Activated CD8-positive, alpha-beta memory T cell treated with anti-CD3 and anti-CD28 coated beads, Interleukin-2, amount 50 U/mL, for 4 hours (primary cell): ENCODE measurements around the gene USP6NL.
"Not testable (repeated sequence)": the region's sequence is repeated elsewhere in the genome, so short reads cannot be mapped to it uniquely, and the experiment has no call there.

ENCODE experiments used
- DNase-seq: peaks from one replicate; pipeline ENCODE4 v3.0.0-alpha.2; 2020

Gene USP6NL

GRCh38 chr10:11511321-11511720 is 100.1 kb downstream of the USP6NL start:
- DNase-seq = no peak

DNA sequence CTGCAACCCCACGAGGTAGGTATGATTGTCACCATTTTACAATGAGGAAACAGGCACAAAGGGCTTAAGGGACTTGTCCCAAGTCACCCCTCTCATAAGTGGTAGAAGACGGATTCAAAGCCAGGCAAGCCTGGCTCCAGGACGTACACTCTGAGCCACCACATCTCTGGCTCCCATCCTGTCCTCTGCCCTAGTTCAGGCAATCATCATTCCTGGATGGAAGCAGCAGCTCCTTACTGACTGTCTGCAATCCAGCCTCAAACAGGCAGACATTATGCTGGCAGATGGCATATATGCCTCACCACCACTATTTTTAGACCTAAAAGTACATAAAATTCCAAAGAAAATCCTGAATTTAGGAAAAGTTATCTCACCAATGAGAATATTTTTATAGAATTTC is 100.7 kb downstream of the USP6NL start:
- DNase-seq = no peak

- no peak for DNase-seq
Measured at GRCh38 chr10:11510281-11510680, 101.2 kb downstream of the USP6NL start.

DNA sequence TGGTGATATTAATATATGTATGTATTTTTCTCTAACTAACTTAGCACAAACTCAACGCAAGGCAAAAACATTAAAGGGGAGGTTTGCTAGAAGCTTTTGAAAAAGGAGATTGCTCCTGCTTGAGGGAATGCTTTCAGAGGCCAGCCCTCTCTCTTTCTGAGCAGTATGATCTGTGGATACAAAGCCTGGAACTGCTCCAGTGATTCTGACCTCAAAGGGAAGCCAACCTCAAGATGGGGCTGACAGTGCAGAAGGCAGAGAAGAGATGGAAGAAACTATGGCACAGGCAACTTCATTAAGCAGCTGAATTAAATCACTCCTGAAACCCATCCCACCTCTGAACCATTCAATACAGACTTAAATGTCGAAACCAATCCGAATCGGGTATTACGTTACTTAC is 102.4 kb downstream of the USP6NL start:
- DNase-seq = no peak

- no peak for DNase-seq
Measured at GRCh38 chr10:11506247-11506789, 105.1 kb downstream of the USP6NL start.

DNA sequence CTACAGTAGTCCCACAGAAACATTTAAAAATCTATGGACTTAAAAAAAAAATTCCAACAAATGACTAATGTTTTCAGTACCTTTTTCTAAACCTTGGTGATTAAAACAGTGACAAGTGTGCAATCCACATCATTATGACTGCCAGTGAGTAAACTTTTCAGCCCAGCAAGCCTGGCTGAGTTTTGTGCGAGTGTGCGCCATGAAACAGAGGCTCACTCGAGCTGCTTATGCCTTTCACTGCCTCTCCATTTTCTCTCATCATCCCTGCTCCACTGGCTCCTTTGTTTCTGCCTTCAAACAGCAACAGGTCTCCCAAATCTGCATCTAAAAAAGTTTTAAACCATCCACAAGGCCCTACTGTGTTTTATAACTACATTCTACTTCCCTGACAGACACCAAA is 105.8 kb downstream of the USP6NL start:
- no peak for DNase-seq

- no peak for DNase-seq
Measured at GRCh38 chr10:11504566-11505285, 106.7 kb downstream of the USP6NL start.

DNA sequence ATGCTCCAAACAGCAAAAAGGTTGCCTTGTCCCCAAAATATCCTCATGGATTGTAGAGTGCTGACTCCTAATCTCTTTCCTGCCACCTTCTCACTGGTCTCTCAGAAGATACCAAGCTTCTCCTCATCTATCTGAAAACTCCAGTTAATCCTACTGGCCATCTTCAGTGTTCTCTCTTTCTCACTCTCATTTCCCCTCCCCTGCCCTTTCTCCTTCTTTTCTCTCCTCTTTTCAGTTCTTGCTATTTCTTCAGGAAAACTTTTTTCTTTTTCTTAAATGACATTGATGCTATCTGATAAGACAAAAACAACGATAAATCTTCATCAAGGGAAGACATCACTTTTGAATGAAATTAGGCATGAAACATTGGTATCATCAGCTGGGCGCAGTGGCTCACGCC is 109.8 kb downstream of the USP6NL start:
- DNase-seq = no peak

- no peak for DNase-seq
Measured at GRCh38 chr10:11499425-11500071, 111.9 kb downstream of the USP6NL start.

DNA sequence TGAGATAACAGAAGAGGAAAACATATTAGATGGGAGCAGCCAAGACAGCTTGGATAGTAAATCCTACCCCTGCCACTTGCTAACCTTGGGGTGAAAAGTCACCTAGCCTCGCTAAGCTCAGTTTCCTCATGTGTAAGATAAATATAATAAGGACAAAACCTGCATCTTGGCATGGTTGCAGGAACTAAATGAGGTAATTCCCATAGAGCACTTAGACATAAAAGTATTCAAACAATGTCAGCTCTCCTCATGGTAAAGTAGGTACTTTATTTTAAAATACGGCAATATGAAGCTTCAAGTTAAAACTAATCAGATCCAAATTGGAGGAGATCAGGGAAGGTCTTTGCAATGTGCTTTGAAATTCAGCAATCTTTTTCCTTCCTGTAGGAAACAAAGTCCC is 113.1 kb downstream of the USP6NL start:
- DNase-seq = no peak

- DNase-seq = not testable (repeated sequence)
Measured at GRCh38 chr10:11494923-11495322, 116.5 kb downstream of the USP6NL start.

DNA sequence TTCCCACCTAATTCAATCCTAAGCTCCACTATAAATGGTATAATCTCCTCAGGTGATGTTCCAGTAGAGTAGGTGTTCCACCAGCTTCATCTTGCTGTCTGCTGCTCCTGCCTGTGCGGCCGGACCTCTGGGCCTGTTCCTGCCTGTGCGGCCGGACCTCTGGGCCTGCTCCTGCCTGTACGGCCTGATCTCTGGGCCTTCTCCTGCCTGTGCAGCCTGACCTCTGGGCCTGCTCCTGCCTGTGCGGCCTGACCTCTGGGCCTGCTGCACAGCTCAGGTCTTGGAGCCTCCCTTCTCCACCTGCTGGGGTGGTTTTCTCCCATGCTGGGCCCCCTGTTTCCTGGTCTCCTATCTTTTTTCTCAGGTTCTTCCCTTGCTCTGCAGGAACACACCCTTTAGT is 117.8 kb downstream of the USP6NL start:
- no peak for DNase-seq

DNA sequence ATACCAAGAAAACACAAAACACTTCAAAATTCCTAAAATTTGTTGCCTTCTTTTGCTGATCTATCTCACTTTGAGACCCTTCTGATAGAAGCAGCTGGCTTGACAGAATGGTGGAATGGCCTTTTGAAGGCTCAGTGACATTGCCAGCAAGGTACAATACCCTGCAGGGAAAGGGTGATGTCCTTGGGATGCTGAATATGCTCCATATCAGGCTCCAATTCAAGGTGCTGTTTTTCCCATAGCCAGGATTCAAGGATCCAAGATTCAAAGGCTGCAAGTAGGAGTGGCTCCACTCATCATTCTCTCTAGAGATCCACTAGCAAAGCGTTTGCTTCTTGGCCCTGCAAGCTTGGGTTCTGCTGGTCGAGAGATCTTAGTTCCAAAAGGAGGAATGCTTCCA is 120.4 kb downstream of the USP6NL start:
- no peak for DNase-seq

DNA sequence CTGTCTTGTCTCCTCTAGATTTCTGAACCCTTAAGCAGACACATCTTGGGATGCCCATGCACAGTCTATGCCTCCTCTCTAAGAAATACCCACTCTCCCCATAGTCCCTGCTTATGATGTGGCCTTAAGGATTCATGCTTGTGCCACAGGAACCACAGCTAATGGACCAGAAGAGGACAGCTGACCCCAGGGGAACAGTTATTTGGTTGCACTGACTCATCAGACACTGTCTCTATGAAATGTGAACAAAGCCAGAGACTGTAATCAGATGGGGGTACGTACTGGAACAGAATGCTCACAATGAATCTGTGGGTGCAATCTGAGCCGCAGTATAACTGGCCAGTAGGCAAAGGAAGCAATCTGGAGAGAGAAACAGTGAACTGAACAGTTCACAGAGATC is 121.9 kb downstream of the USP6NL start:
- DNase-seq = no peak

DNA sequence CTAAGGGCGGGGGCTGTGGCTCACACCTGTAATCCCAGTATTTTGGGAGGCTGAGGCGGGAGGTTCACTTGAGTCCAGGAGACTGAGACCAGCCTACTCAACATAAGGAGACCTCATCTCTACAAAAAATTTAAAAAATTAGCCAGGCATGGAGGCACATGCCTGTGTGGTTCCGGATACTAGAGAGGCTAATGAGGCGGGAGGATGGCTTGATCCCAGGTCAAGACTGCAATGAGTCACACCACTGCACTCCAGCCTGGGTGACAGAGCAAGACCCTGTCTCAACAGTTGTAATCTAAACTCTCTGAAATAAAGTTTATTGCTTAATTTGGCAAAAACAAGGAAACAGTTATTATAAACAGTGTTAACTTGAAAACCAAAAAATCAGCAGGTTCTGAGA is 123.3 kb downstream of the USP6NL start:
- DNase-seq = no peak

- DNase-seq = no peak
Measured at GRCh38 chr10:11483201-11484148, 128.0 kb downstream of the USP6NL start.

DNA sequence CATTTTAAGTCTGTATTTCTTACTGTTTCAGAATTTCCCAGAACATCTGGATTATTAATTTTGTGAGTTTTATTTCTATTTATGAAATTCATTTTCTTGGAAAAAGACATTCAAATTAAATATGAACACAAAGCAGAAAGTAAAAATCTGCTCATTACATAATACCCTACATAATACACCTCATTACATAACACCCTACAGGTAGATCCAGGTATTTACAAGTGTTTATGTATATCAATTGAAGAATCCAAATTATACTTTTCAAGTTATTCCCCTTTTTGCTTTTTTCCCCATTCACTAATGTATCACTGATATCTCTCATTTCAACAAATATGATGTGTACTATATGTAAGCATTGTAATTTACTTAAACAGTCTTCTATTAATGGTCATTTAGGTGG is 129.1 kb downstream of the USP6NL start:
- DNase-seq = no peak

GRCh38 chr10:11480687-11481086 is 130.8 kb downstream of the USP6NL start:
- DNase-seq = no peak

DNA sequence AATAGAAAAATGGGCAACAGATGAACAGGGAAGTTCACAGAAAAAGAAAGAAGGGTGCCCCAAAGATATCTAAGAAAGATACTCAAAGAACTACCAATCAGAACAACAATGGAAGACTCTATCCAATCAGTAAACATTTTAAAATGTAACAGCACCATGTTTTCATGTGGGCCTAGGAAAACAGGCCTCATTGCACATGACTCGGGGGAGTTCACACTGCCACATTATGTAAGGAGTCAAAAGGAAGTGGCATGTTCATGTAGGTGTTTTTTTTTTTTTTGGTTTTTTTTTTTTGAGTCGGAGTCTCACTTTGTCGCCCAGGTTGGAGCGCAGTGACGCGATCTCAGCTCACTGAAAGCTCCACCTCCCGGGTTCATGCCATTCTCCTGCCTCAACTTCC is 132.2 kb downstream of the USP6NL start:
- no peak for DNase-seq

DNA sequence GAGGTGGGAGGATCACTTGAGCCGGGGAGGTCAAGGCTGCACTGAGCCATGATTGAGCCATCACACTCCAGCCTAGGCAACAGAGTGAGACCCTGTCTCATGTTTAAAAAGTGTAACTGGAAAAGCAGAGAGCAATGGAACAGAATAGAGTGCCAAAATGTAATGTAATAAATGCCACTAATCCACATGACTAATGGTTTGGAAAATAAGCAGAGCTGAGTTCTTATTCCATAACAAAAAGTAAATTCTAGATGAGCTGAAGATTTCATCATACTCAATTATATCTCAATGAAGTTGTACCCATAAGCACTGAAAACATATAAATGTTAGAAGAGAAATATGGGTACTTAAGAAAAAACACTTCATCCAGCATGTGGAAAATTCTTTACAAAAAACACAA is 132.6 kb downstream of the USP6NL start:
- DNase-seq = no peak

DNA sequence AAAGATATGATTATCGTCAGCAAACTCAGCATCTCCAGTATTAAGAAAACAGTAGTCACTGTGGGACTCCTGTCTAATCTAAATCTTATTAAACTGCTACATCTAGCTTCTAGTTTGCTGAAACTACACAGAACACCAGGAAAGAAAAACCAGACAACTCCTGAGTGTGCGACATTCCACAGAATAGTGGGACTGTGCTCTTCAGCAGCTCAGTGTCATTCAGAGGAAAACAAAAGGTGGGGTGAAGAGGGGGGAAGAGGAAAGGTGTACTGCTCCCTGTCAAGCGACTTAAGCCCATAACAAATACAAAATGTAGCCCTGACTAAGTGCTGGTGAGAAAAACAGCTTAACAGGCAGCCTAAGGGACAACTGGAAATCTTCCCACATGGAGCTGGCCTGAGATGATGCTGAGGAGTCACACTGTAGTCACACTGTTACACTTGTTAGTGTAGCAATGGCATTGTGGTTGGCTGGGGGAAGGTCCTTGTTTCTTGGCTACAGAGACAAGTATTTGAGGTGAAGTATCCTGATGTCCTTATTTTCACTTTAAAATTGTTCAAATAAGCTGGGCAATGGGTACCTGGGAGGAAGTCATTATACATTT is 135.5 kb downstream of the USP6NL start:
- DNase-seq = no peak

- no peak for DNase-seq
Measured at GRCh38 chr10:11473128-11473760, 138.2 kb downstream of the USP6NL start.
